Stimulated activated naive CD4-positive, alpha-beta T cell treated with Interleukin-2 at 50 U/mL for 16 hours (primary cell): Measurements from ENCODE around the gene GNAS.
"Not testable (repeated sequence)": the region's sequence is repeated elsewhere in the genome, so short reads cannot be mapped to it uniquely, and the experiment has no call there.

Source experiments
- DNase-seq: peaks from one replicate; lab custom pipeline; 2025; lab: John Stamatoyannopoulos, UW

GNAS gene

GRCh38 chr20:58932170-58932569 lies 79.7 kb downstream of the GNAS start:
- no peak for DNase-seq

DNA sequence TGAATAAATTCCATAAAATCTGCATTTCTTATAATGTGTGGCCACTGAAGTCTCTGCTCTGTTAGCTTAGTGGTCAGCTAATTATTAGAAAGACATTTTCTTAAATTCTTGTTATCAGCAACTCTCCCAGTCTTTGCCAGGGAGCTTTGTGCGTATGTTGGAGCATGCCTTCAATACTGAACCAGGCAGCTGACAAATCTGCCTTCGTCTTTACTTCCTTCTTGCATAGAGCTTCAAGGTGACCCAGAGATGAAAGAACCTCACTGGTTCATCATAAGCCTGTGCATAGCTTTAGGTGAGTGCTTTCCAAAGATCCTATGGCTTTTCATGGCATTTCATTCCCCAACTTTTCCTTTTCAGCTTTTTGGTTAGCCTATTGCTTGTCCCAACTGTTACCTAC lies 85.6 kb downstream of the GNAS start:
- DNase-seq, result no peak

GRCh38 chr20:58938541-58938940 lies 86.0 kb downstream of the GNAS start:
- no peak for DNase-seq

GRCh38 chr20:58941471-58941870 lies 89.0 kb downstream of the GNAS start:
- DNase-seq, result no peak

GRCh38 chr20:58942549-58942948 lies 90.0 kb downstream of the GNAS start:
- no peak for DNase-seq

- no peak for DNase-seq
Observed at GRCh38 chr20:58944610-58945009, 92.1 kb downstream of the GNAS start.

DNA sequence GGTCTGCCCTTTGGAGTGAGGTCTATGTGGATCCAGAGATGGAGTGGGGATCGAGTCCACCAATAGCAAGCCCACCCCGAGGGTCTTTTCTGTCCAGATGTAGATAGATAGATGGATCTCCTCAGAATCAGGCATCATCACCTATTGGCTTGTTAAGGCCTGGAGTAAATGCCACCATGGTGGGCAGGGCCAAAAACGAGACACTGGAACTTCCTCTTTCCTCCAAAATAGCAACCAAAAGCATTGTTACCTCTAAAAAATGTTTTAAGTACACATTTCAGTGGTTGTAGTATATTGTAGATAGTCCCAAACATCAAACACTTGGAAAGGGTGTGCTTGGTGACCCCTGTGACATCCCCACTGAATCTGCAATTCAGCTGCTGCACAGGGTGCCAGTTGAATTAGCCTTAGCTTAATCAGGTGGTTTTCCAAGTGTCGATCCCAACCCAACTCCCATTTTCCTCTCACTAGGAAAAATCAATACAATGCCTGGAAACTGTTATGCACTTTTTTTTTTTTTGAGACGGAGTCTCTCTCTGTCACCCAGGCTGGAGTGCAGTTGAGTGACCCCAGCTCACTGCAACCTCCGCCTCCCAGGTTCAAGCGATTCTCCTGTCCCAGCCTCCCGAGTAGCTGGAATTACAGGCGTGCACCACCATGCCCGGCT lies 93.6 kb downstream of the GNAS start:
- DNase-seq, result no peak

- DNase-seq, result not testable (repeated sequence)
Observed at GRCh38 chr20:58947797-58948388, 95.4 kb downstream of the GNAS start.

DNA sequence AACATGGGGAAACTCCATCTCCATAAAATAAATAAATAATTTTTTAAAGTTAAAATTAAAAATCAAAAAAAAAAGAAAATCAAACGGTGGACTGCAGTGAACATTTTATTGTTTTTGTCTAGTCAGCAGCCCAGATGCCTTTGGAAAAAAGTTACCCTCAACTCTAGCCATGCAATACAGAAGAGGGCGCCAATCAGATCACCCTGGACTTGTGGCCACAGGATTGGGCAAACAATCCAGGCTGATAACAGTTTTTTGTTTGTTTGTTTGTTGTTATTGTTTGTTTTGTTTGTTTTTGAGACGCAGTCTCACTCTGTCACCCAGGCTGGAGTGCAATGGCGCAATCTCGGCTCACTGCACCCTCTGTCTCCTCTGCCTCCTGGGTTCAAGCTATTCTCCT lies 98.1 kb downstream of the GNAS start:
- no peak for DNase-seq

GRCh38 chr20:58953050-58953449 lies 100.5 kb downstream of the GNAS start:
- no peak for DNase-seq

DNA sequence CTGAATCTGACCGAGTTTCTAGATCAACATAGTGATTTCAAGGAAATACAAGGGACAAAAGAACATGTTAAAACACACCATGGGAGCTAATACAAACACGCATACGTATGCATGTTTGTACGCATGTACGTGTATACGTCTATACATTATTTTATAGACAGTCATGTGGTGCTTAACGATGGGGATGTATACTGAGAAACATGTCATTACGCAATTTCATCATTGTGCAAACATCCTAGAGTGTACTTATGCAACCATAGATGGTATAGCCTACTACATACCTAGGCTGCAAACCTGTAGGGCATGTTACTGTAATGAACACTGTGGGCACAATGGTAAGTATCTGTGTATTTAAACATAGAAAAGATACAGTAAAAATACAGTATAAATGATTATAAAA lies 103.6 kb downstream of the GNAS start:
- no peak for DNase-seq

GRCh38 chr20:58959652-58960051 lies 107.1 kb downstream of the GNAS start:
- no peak for DNase-seq
